Natural killer cell (primary cell): Measurements from ENCODE around the gene TTC12. TPM values are rescaled to one million over a fixed set of nuclear protein-coding genes. Genes with fewer than 3 reads are reported as not detected.

Experiments
- ATAC-seq, 3 donors: fragments of 150-1000 bp in 2 of 3; fragments of 200-7000 bp in 1 of 3; cut with Tn5 transposase; 1 replicate in 1 of 3; 2 replicates in 2 of 3; pipeline ENCODE4 v1.10.0; 2021; ENCODE audit warnings: mild to moderate bottlenecking in 2 of 3, moderate library complexity in 2 of 3
- DNase-seq, 2 donors: peaks; one replicate each; pipeline versions ENCODE4 v3.0.0 to v3.0.0-alpha.2; 2013 to 2021; ENCODE audit warnings: mixed read lengths in 1 of 2
- H3K27ac ChIP-seq: one replicate; pipeline ENCODE4 v1.5.1; 2013; ENCODE audit warnings: mild to moderate bottlenecking, low read length
- H3K27me3 ChIP-seq: one replicate; pipeline ENCODE4 v1.6.1; 2013; ENCODE audit warnings: low read length; ENCODE audit not compliant: control insufficient read depth, insufficient read depth
- H3K36me3 ChIP-seq: one replicate; pipeline ENCODE4 v1.6.1; 2013; ENCODE audit warnings: low read length; ENCODE audit not compliant: control insufficient read depth, insufficient read depth
- H3K4me1 ChIP-seq: one replicate; pipeline ENCODE4 v1.6.1; 2013; ENCODE audit warnings: low read length; ENCODE audit not compliant: control insufficient read depth, insufficient read depth
- H3K4me3 ChIP-seq: one replicate; pipeline ENCODE4 v1.5.1; 2013; ENCODE audit warnings: low read length
- H3K9me3 ChIP-seq: one replicate; pipeline ENCODE4 v1.6.1; 2013; ENCODE audit warnings: low read length; ENCODE audit not compliant: control insufficient read depth, insufficient read depth
- H3K27ac Mint-ChIP-seq, 2 donors: one replicate each; pipeline ENCODE4 v1.8.0; 2022; ENCODE audit warnings: mild to moderate bottlenecking in 2 of 2, mixed read lengths in 2 of 2, moderate library complexity in 1 of 2
- H3K27me3 Mint-ChIP-seq, 2 donors: one replicate each; pipeline ENCODE4 v1.8.0; 2022; ENCODE audit warnings: low read depth in 2 of 2, mixed read lengths in 2 of 2
- H3K36me3 Mint-ChIP-seq: one replicate; pipeline ENCODE4 v1.8.0; 2022; ENCODE audit warnings: mixed read lengths
- H3K4me1 Mint-ChIP-seq, 2 donors: one replicate each; pipeline ENCODE4 v1.8.0; 2022; ENCODE audit warnings: mixed read lengths in 2 of 2
- H3K4me3 Mint-ChIP-seq: one replicate; pipeline ENCODE4 v1.8.0; 2022; ENCODE audit warnings: mild to moderate bottlenecking, moderate library complexity, mixed read lengths
- H3K9me3 Mint-ChIP-seq, 2 donors: one replicate each; pipeline ENCODE4 v1.8.0; 2022; ENCODE audit warnings: mixed read lengths in 2 of 2
- CTCF ChIP-seq: fragments of 200-600 bp; IDR thresholded peaks from one replicate; pipeline ENCODE4 v1.8.0; 2022; ENCODE audit warnings: antibody characterized with exemption
- WGBS: methylation state at CpG from one replicate; pipeline ENCODE4 v1.1.7; 2013; ENCODE audit warnings: missing lambda C conversion rate; ENCODE audit not compliant: insufficient coverage; 5-methylcytosine and 5-hydroxymethylcytosine counted together
- intact Hi-C: fragments of 100-400 bp; cut with micrococcal nuclease; formaldehyde crosslinking; loops from one replicate; pipeline ENCODE4 v1.14.2; 2022
- total RNA-seq, 4 donors: library from RNA; stranded (reverse); fragments of 120-200 nt in 1 of 4; gene quantifications; one replicate each; pipeline versions ENCODE4 v1.2.3 to v1.2.4, GENCODE V29; 2013 to 2022

Gene TTC12
- total RNA-seq, 3 donors from 2014 or later (not counting 1 experiment from before 2014, with no cell fraction given): 20.8 to 25.4 (median 24.1) TPM

- Mint-ChIP-seq H3K27me3 (peaks cover 0 to 9% of the 10 kb centered on the region in 2 donors), H3K4me1 (no peaks in the 10 kb centered on the region), H3K9me3 (no peaks in the 10 kb centered on the region), H3K4me3 (no peak overlapping the region), H3K27ac (no peak overlapping the region), H3K36me3 (no peaks in the 10 kb centered on the region)
- WGBS: 83% methylated on average over 9 of the region's 9 CpGs
- Histone ChIP-seq H3K27ac (no peak overlapping the region), H3K9me3 (no peaks in the 10 kb centered on the region), H3K4me1 (no peaks in the 10 kb centered on the region), H3K36me3 (no peaks in the 10 kb centered on the region), H3K27me3 (no peaks in the 10 kb centered on the region), H3K4me3 (no peak overlapping the region)
- ATAC-seq: no peak
- no peak for DNase-seq
- intact Hi-C loops: no loop called here
- TF ChIP-seq CTCF: no peak
These were observed 93.8 kb downstream of the TTC12 start for GRCh38 chr11:113408206-113408605.

- Mint-ChIP-seq H3K27ac (no peak overlapping the region), H3K9me3 (no peaks in the 10 kb centered on the region), H3K4me3 (no peak overlapping the region), H3K4me1 (no peaks in the 10 kb centered on the region), H3K36me3 (no peaks in the 10 kb centered on the region), H3K27me3 (peaks cover 0 to 6% of the 10 kb centered on the region in 2 donors)
- H3K36me3 ChIP-seq: no peaks in the 10 kb centered on the region
- H3K27me3 ChIP-seq: no peaks in the 10 kb centered on the region
- intact Hi-C loops: no loop called here
- H3K4me1 ChIP-seq: no peaks in the 10 kb centered on the region
- no peaks in the 10 kb centered on the region for H3K9me3 ChIP-seq
- no peak overlapping the region for H3K27ac ChIP-seq
- 77% methylated on average over 9 of the region's 9 CpGs for WGBS
- no peak for TF ChIP-seq CTCF
- H3K4me3 ChIP-seq: no peak overlapping the region
- no peak for ATAC-seq
- no peak for DNase-seq
These were observed 94.5 kb downstream of the TTC12 start for GRCh38 chr11:113408887-113409286.

GRCh38 chr11:113409526-113409925, 95.1 kb downstream of the TTC12 start:
- whole genome bisulfite sequencing: 88% methylated on average over 3 of the region's 3 CpGs
- no peaks in the 10 kb centered on the region for H3K9me3 ChIP-seq
- no peaks in the 10 kb centered on the region for H3K36me3 ChIP-seq
- H3K4me1 ChIP-seq: no peaks in the 10 kb centered on the region
- Mint-ChIP-seq H3K27ac (no peak overlapping the region), H3K27me3 (peaks cover 0 to 3% of the 10 kb centered on the region in 2 donors), H3K9me3 (no peaks in the 10 kb centered on the region), H3K36me3 (no peaks in the 10 kb centered on the region), H3K4me1 (no peaks in the 10 kb centered on the region), H3K4me3 (no peak overlapping the region)
- no peak for ATAC-seq
- DNase-seq: no peak
- TF ChIP-seq CTCF: no peak
- no peak overlapping the region for H3K27ac ChIP-seq
- no peaks in the 10 kb centered on the region for H3K27me3 ChIP-seq
- no peak overlapping the region for H3K4me3 ChIP-seq
- intact Hi-C loops: no loop called here

- Mint-ChIP-seq H3K27me3 (peaks cover 0 to 3% of the 10 kb centered on the region in 2 donors), H3K4me1 (no peaks in the 10 kb centered on the region), H3K9me3 (no peaks in the 10 kb centered on the region), H3K27ac (no peak overlapping the region), H3K36me3 (no peaks in the 10 kb centered on the region), H3K4me3 (no peak overlapping the region)
- Histone ChIP-seq H3K9me3 (no peaks in the 10 kb centered on the region), H3K36me3 (no peaks in the 10 kb centered on the region), H3K4me1 (no peaks in the 10 kb centered on the region), H3K27me3 (no peaks in the 10 kb centered on the region), H3K27ac (no peak overlapping the region), H3K4me3 (no peak overlapping the region)
- TF ChIP-seq CTCF: no peak
- 90% methylated on average over 21 of the region's 21 CpGs for WGBS
- no peak for ATAC-seq
- DNase-seq: no peak
- intact Hi-C loops: no loop called here
These were observed 96.2 kb downstream of the TTC12 start for GRCh38 chr11:113410414-113411135.
